SK-N-SH treated with all-trans-retinoic acid at 6 μM for 48 hours (cell line): Measurements from ENCODE around the gene COPS7A.

Source experiments
- ATAC-seq: fragments of 200-7000 bp; cut with Tn5 transposase; 3 replicates; pipeline ENCODE4 v1.9.1; 2020; ENCODE audit warnings: mild to moderate bottlenecking, moderate library complexity
- ARNTL ChIP-seq: fragments of 450-650 bp; formaldehyde crosslinking; IDR thresholded peaks from 2 replicates; pipeline ENCODE4 v1.5.0; 2020; ENCODE audit warnings: low read depth, mild to moderate bottlenecking, moderate library complexity, borderline replicate concordance
- BACH2 ChIP-seq: fragments of 250-450 bp; sonication (Bioruptor Pico); IDR thresholded peaks from 2 replicates; pipeline ENCODE4 v1.9.0; 2021; ENCODE audit warnings: mild to moderate bottlenecking, borderline replicate concordance
- CSDC2 ChIP-seq: fragments of 250-450 bp; sonication (Bioruptor Pico); IDR thresholded peaks from 2 replicates; pipeline ENCODE4 v1.5.0; 2020; ENCODE audit warnings: mild to moderate bottlenecking, moderate library complexity
- CSRNP3 ChIP-seq: fragments of 250-450 bp; sonication (Bioruptor Pico); IDR thresholded peaks from 2 replicates; pipeline ENCODE4 v1.5.1; 2021; ENCODE audit warnings: mild to moderate bottlenecking, moderate library complexity
- ESRRG ChIP-seq: fragments of 250-450 bp; sonication (Bioruptor Pico); IDR thresholded peaks from 2 replicates; pipeline ENCODE4 v1.6.1; 2021; ENCODE audit warnings: mild to moderate bottlenecking
- GLIS3 ChIP-seq: fragments of 250-450 bp; sonication (Bioruptor Pico); IDR thresholded peaks from 2 replicates; pipeline ENCODE4 v1.5.0; 2020; ENCODE audit warnings: mild to moderate bottlenecking, moderate library complexity
- ISL1 ChIP-seq: fragments of 250-450 bp; sonication (Bioruptor Pico); IDR thresholded peaks from 2 replicates; pipeline ENCODE4 v2.1.2; 2022; ENCODE audit warnings: mild to moderate bottlenecking, moderate library complexity
- OSR1 ChIP-seq: fragments of 250-450 bp; sonication (Bioruptor Pico); IDR thresholded peaks from 2 replicates; pipeline ENCODE4 v1.8.0; 2022; ENCODE audit warnings: moderate library complexity, mild to moderate bottlenecking, inconsistent platforms
- PATZ1 ChIP-seq: fragments of 250-450 bp; sonication (Bioruptor Pico); IDR thresholded peaks from 2 replicates; pipeline ENCODE4 v1.8.0; 2020; ENCODE audit warnings: mild to moderate bottlenecking, moderate library complexity, borderline replicate concordance
- PPARA ChIP-seq: fragments of 250-450 bp; sonication (Bioruptor Pico); IDR thresholded peaks from 2 replicates; pipeline ENCODE4 v1.5.0; 2020; ENCODE audit warnings: mild to moderate bottlenecking, borderline replicate concordance
- RARB ChIP-seq: fragments of 250-450 bp; sonication (Bioruptor Pico); IDR thresholded peaks from 2 replicates; pipeline ENCODE4 v1.8.0; 2021; ENCODE audit warnings: mild to moderate bottlenecking, moderate library complexity
- SNAI2 ChIP-seq: fragments of 250-450 bp; sonication (Bioruptor Pico); IDR thresholded peaks from 2 replicates; pipeline ENCODE4 v1.5.0; 2020; ENCODE audit warnings: mild to moderate bottlenecking, moderate library complexity
- TCF4 ChIP-seq: fragments of 250-450 bp; sonication (Bioruptor Pico); IDR thresholded peaks from 2 replicates; pipeline ENCODE4 v1.8.0; 2021; ENCODE audit warnings: mild to moderate bottlenecking, moderate library complexity, borderline replicate concordance
- TOX ChIP-seq: fragments of 250-450 bp; sonication (Bioruptor Pico); IDR thresholded peaks from 2 replicates; pipeline ENCODE4 v1.8.0; 2021; ENCODE audit warnings: mild to moderate bottlenecking, moderate library complexity, borderline replicate concordance
- ZC3H10 ChIP-seq: fragments of 250-450 bp; sonication (Bioruptor Pico); IDR thresholded peaks from 2 replicates; pipeline ENCODE4 v1.5.1; 2021; ENCODE audit warnings: mild to moderate bottlenecking, moderate library complexity
- ZFP3 ChIP-seq: fragments of 250-450 bp; sonication (Bioruptor Pico); IDR thresholded peaks from 2 replicates; pipeline ENCODE4 v1.5.0; 2020; ENCODE audit warnings: mild to moderate bottlenecking, moderate library complexity
- ZFP30 ChIP-seq: fragments of 450-650 bp; formaldehyde crosslinking; IDR thresholded peaks from 2 replicates; pipeline ENCODE4 v1.5.0; 2022; ENCODE audit warnings: mild to moderate bottlenecking, moderate library complexity
- ZNF565 ChIP-seq: fragments of 450-650 bp; formaldehyde crosslinking; conservative IDR thresholded peaks from 2 replicates; pipeline ENCODE4 v1.5.0; 2020; ENCODE audit warnings: low read depth, mild to moderate bottlenecking, moderate library complexity
- ZNF70 ChIP-seq: fragments of 450-650 bp; formaldehyde crosslinking; IDR thresholded peaks from 2 replicates; pipeline ENCODE4 v1.5.0; 2020; ENCODE audit warnings: mild to moderate bottlenecking, moderate library complexity
- ZNF8 ChIP-seq: fragments of 450-650 bp; formaldehyde crosslinking; IDR thresholded peaks from 2 replicates; pipeline ENCODE4 v1.5.0; 2020; ENCODE audit warnings: mild to moderate bottlenecking, moderate library complexity
- TF ChIP-seq, protein P1 (sequence below): fragments of 250-450 bp; sonication (Bioruptor Pico); IDR thresholded peaks from 2 replicates; pipeline ENCODE4 v1.5.0; 2020; ENCODE audit warnings: mild to moderate bottlenecking, moderate library complexity
- TF ChIP-seq, protein P2 (sequence below): fragments of 250-450 bp; sonication (Bioruptor Pico); IDR thresholded peaks from 2 replicates; pipeline ENCODE4 v1.5.1; 2020; ENCODE audit warnings: low read depth, mild to moderate bottlenecking, moderate library complexity
- TF ChIP-seq, protein P3 (sequence below): fragments of 250-450 bp; sonication (Bioruptor Pico); IDR thresholded peaks from 2 replicates; pipeline ENCODE4 v1.8.0; 2021; ENCODE audit warnings: low read depth, mild to moderate bottlenecking, moderate library complexity, borderline replicate concordance

The COPS7A gene

DNA sequence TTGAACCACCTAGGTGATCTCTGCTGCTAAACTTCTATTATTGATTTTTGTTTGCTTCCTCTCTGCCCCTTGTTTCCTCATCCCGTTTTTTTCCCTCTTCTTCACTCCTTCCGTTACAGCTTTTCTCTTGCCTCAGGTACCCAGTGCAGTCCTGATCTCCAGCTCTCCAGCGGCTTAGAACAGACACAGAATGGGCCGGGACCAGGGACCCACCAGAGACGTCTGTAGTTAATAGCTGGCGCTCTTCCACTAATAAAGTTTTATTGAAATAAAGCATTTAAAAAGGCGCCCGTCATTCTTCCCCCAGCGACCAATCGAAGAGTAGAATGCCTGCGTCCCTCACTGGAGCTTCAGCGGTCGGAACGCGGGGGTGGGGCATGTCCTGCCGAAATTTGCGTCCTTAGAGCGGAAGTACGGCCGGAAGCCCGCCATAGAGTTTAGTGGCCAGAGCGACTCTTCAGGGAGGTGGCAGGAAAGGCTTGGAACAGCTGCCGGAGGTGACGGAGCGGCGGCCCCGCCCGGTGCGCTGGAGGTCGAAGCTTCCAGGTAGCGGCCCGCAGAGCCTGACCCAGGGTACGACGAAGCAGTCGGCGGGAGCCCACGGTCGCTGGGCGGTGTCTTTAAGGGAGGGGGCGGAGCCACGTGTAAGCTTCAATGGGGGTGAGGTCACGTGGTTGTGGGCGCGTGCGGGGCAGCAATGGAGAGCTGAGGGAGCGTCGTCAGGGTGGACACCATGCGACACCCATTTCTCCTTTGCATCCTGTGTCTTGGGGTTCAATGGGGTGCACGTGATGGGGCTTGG lies at the start of gene COPS7A:
Gene COPS7A, plus strand, starts transcription at position 440 of the 802 bp plus-strand sequence. CDS start 611 bp downstream, outside the sequence.
- no peak for TF ChIP-seq ZNF70 (CRISPR knock-in tag)
- TF ChIP-seq, protein P1, sequence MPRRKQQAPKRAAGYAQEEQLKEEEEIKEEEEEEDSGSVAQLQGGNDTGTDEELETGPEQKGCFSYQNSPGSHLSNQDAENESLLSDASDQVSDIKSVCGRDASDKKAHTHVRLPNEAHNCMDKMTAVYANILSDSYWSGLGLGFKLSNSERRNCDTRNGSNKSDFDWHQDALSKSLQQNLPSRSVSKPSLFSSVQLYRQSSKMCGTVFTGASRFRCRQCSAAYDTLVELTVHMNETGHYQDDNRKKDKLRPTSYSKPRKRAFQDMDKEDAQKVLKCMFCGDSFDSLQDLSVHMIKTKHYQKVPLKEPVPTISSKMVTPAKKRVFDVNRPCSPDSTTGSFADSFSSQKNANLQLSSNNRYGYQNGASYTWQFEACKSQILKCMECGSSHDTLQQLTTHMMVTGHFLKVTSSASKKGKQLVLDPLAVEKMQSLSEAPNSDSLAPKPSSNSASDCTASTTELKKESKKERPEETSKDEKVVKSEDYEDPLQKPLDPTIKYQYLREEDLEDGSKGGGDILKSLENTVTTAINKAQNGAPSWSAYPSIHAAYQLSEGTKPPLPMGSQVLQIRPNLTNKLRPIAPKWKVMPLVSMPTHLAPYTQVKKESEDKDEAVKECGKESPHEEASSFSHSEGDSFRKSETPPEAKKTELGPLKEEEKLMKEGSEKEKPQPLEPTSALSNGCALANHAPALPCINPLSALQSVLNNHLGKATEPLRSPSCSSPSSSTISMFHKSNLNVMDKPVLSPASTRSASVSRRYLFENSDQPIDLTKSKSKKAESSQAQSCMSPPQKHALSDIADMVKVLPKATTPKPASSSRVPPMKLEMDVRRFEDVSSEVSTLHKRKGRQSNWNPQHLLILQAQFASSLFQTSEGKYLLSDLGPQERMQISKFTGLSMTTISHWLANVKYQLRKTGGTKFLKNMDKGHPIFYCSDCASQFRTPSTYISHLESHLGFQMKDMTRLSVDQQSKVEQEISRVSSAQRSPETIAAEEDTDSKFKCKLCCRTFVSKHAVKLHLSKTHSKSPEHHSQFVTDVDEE (CRISPR knock-in tag): peak; percentile 67
- TF ChIP-seq, protein P2, sequence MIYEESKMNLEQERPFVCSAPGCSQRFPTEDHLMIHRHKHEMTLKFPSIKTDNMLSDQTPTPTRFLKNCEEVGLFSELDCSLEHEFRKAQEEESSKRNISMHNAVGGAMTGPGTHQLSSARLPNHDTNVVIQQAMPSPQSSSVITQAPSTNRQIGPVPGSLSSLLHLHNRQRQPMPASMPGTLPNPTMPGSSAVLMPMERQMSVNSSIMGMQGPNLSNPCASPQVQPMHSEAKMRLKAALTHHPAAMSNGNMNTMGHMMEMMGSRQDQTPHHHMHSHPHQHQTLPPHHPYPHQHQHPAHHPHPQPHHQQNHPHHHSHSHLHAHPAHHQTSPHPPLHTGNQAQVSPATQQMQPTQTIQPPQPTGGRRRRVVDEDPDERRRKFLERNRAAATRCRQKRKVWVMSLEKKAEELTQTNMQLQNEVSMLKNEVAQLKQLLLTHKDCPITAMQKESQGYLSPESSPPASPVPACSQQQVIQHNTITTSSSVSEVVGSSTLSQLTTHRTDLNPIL (CRISPR knock-in tag): no peak
- TF ChIP-seq OSR1: no peak
- no peak for TF ChIP-seq BACH2
- no peak for TF ChIP-seq CSRNP3 (CRISPR knock-in tag)
- TF ChIP-seq PATZ1 (CRISPR knock-in tag): peak; percentile 41; the same call in 1 of the 2 replicates
- TF ChIP-seq SNAI2: no peak
- TF ChIP-seq GLIS3 (CRISPR knock-in tag): no peak
- no peak for TF ChIP-seq ZC3H10
- no peak for TF ChIP-seq ARNTL (CRISPR knock-in tag)
- no peak for TF ChIP-seq ZNF565 (CRISPR knock-in tag)
- no peak for TF ChIP-seq ZFP30
- TF ChIP-seq PPARA (CRISPR knock-in tag): no peak
- TF ChIP-seq TCF4 (CRISPR knock-in tag): no peak; the same call in 1 of the 2 replicates
- no peak for TF ChIP-seq ESRRG (CRISPR knock-in tag)
- TF ChIP-seq RARB (CRISPR knock-in tag): no peak
- 0 out of 2 replicates have a peak, but pooled peaks have one; percentile 5 for TF ChIP-seq ZNF8 (CRISPR knock-in tag)
- no peak for TF ChIP-seq TOX (CRISPR knock-in tag)
- no peak for TF ChIP-seq ZFP3 (CRISPR knock-in tag)
- peak; percentile 55; the same call in 1 of the 2 replicates for TF ChIP-seq CSDC2 (CRISPR knock-in tag)
- no peak for TF ChIP-seq ISL1 (CRISPR knock-in tag)
- TF ChIP-seq, protein P3, sequence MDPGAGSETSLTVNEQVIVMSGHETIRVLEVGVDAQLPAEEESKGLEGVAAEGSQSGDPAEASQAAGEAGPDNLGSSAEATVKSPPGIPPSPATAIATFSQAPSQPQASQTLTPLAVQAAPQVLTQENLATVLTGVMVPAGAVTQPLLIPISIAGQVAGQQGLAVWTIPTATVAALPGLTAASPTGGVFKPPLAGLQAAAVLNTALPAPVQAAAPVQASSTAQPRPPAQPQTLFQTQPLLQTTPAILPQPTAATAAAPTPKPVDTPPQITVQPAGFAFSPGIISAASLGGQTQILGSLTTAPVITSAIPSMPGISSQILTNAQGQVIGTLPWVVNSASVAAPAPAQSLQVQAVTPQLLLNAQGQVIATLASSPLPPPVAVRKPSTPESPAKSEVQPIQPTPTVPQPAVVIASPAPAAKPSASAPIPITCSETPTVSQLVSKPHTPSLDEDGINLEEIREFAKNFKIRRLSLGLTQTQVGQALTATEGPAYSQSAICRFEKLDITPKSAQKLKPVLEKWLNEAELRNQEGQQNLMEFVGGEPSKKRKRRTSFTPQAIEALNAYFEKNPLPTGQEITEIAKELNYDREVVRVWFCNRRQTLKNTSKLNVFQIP (CRISPR knock-in tag): no peak
- ATAC-seq: peak; percentile 98

DNA sequence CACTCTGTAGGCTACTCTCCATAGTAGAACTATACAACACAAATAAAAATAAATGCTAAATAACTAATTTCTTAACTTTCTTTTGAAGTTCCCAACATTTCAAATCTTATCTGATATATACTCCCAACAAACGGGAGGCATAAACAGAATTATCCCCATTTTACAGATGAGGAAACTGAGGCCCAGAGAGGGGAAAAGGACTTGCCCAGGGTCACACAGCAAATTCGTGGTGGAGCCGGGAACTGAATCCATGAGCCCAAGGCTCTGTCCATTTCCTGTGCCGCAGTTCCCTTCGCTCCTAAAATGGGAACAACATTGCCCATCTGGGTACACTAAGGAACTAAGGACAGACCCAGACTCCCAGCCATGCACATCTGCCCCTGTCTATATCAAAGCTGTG lies 46.9 kb upstream of the COPS7A start:
- no peak for ATAC-seq
- no peak for TF ChIP-seq OSR1
- TF ChIP-seq BACH2: no peak
- TF ChIP-seq ESRRG (CRISPR knock-in tag): no peak
- no peak for TF ChIP-seq ZNF70 (CRISPR knock-in tag)
- no peak for TF ChIP-seq ZNF8 (CRISPR knock-in tag)
- TF ChIP-seq PATZ1 (CRISPR knock-in tag): no peak
- no peak for TF ChIP-seq SNAI2
- TF ChIP-seq, protein P2 (CRISPR knock-in tag): no peak
- no peak for TF ChIP-seq GLIS3 (CRISPR knock-in tag)
- TF ChIP-seq RARB (CRISPR knock-in tag): no peak
- TF ChIP-seq, protein P3 (CRISPR knock-in tag): no peak
- TF ChIP-seq PPARA (CRISPR knock-in tag): no peak
- TF ChIP-seq TOX (CRISPR knock-in tag): no peak
- no peak for TF ChIP-seq ZFP30
